Immature natural killer cell (primary cell): Measurements from ENCODE around the gene TCF3. TPM values are rescaled to one million over a fixed set of nuclear protein-coding genes. Genes with fewer than 3 reads are reported as not detected.
"Not testable (repeated sequence)": the region's sequence is repeated elsewhere in the genome, so short reads cannot be mapped to it uniquely, and the experiment has no call there.

ENCODE experiments used
- DNase-seq, 3 donors: peaks; one replicate each; pipeline ENCODE4 v3.0.0; 2022; ENCODE audit warnings: mixed read lengths in 1 of 3
- H3K27ac Mint-ChIP-seq, 6 donors: one replicate each; pipeline ENCODE4 v1.8.0; 2020; ENCODE audit warnings: mixed read lengths in 6 of 6, mild to moderate bottlenecking in 5 of 6, inconsistent platforms in 4 of 6, moderate library complexity in 3 of 6
- H3K27me3 Mint-ChIP-seq, 3 donors: one replicate each; pipeline ENCODE4 v1.8.0; 2020 to 2021; ENCODE audit warnings: low read depth in 3 of 3, mild to moderate bottlenecking in 3 of 3, mixed read lengths in 3 of 3, moderate library complexity in 3 of 3, inconsistent platforms in 1 of 3
- H3K36me3 Mint-ChIP-seq, 3 donors: one replicate each; pipeline ENCODE4 v1.8.0; 2020; ENCODE audit warnings: mixed read lengths in 3 of 3, inconsistent platforms in 2 of 3, mild to moderate bottlenecking in 2 of 3
- H3K4me1 Mint-ChIP-seq, 2 donors: one replicate each; pipeline ENCODE4 v1.8.0; 2020; ENCODE audit warnings: inconsistent platforms in 2 of 2, mild to moderate bottlenecking in 2 of 2, mixed read lengths in 2 of 2, moderate library complexity in 1 of 2
- H3K4me3 Mint-ChIP-seq, 5 donors: one replicate each; pipeline ENCODE4 v1.8.0; 2020; ENCODE audit warnings: mild to moderate bottlenecking in 5 of 5, mixed read lengths in 5 of 5, inconsistent platforms in 3 of 5, moderate library complexity in 3 of 5
- H3K9me3 Mint-ChIP-seq, 6 donors: one replicate each; pipeline ENCODE4 v1.8.0; 2020; ENCODE audit warnings: mild to moderate bottlenecking in 6 of 6, mixed read lengths in 6 of 6, inconsistent platforms in 4 of 6, moderate library complexity in 3 of 6
- polyA plus RNA-seq, 3 donors: library from polyadenylated mRNA; unstranded; fragments of 300-500 nt; fragmentation: Illumina TruSeq; gene quantifications; one replicate each; pipeline ENCODE4 v1.2.3, GENCODE V29; 2021

TCF3 gene
- 1 to 10 TPM; 1.9 to 6.3 (median 6.0) TPM for polyA plus RNA-seq

- peak within 1 kb of the TSS; percentile 82 to 96 (median 94) for H3K27ac Mint-ChIP-seq
- DNase-seq, result peak; percentile 99 to 100 (median 100)
- H3K4me3 Mint-ChIP-seq, result peak within 1 kb of the TSS; percentile 89 to 95 (median 91)
- peaks cover 9 to 16% (median 13%) of the 10 kb centered on the region in 3 donors for H3K27me3 Mint-ChIP-seq
- H3K36me3 Mint-ChIP-seq, result no peaks in the 10 kb centered on the region
- peaks cover 11 to 18% of the 10 kb centered on the region in 2 donors for H3K4me1 Mint-ChIP-seq
- no peaks in the 10 kb centered on the region for H3K9me3 Mint-ChIP-seq
Measured at GRCh38 chr19:1652471-1653299, at the start of gene TCF3. TSS of gene TCF3 (minus strand) at chr19:1652615. CDS start at chr19:1650248, 2,367 bp downstream.

- peaks cover 0 to 2% (median 0%) of the 10 kb centered on the region in 6 donors for H3K9me3 Mint-ChIP-seq
- DNase-seq, result no peak
- no peak overlapping the region for H3K27ac Mint-ChIP-seq
- H3K36me3 Mint-ChIP-seq, result peaks cover 0 to 6% (median 0%) of the 10 kb centered on the region in 3 donors
- peaks cover 0 to 6% of the 10 kb centered on the region in 2 donors for H3K4me1 Mint-ChIP-seq
- peaks cover 8 to 11% (median 10%) of the 10 kb centered on the region in 3 donors for H3K27me3 Mint-ChIP-seq
- H3K4me3 Mint-ChIP-seq, result peak overlapping the region in 1 of 5 donors; percentile 14
Measured at GRCh38 chr19:1700733-1701663, 48.6 kb upstream of the TCF3 start.

GRCh38 chr19:1699998-1700732, 47.8 kb upstream of the TCF3 start:
- peaks cover 0 to 6% of the 10 kb centered on the region in 2 donors for H3K4me1 Mint-ChIP-seq
- peaks cover 0 to 5% (median 0%) of the 10 kb centered on the region in 6 donors for H3K9me3 Mint-ChIP-seq
- H3K36me3 Mint-ChIP-seq, result peaks cover 0 to 6% (median 0%) of the 10 kb centered on the region in 3 donors
- DNase-seq, result no peak
- peaks cover 8 to 13% (median 10%) of the 10 kb centered on the region in 3 donors for H3K27me3 Mint-ChIP-seq
- H3K27ac Mint-ChIP-seq, result no peak overlapping the region
- no peak overlapping the region for H3K4me3 Mint-ChIP-seq

GRCh38 chr19:1699386-1699785, 47.0 kb upstream of the TCF3 start:
- Mint-ChIP-seq H3K4me3 (no peak overlapping the region), H3K4me1 (peaks cover 0 to 6% of the 10 kb centered on the region in 2 donors), H3K9me3 (peaks cover under 1 to 4% (median 2%) of the 10 kb centered on the region in 6 donors), H3K27ac (no peak overlapping the region), H3K27me3 (peaks cover 8 to 13% (median 10%) of the 10 kb centered on the region in 3 donors), H3K36me3 (peaks cover 0 to 9% (median 0%) of the 10 kb centered on the region in 3 donors)
- no peak for DNase-seq

- H3K9me3 Mint-ChIP-seq, result peaks cover 2 to 6% (median 4%) of the 10 kb centered on the region in 6 donors
- DNase-seq, result no peak
- no peak overlapping the region for H3K27ac Mint-ChIP-seq
- H3K4me1 Mint-ChIP-seq, result peaks cover 0 to 6% of the 10 kb centered on the region in 2 donors
- peaks cover 0 to 9% (median 0%) of the 10 kb centered on the region in 3 donors for H3K36me3 Mint-ChIP-seq
- H3K4me3 Mint-ChIP-seq, result no peak overlapping the region
- peaks cover 6 to 11% (median 10%) of the 10 kb centered on the region in 3 donors for H3K27me3 Mint-ChIP-seq
Measured at GRCh38 chr19:1698636-1699035, 46.2 kb upstream of the TCF3 start.

- H3K4me3 Mint-ChIP-seq, H3K27ac Mint-ChIP-seq, H3K27me3 Mint-ChIP-seq, H3K4me1 Mint-ChIP-seq, H3K9me3 Mint-ChIP-seq, H3K36me3 Mint-ChIP-seq, DNase-seq: not testable (repeated sequence)
Measured at GRCh38 chr19:1695481-1695880, 43.1 kb upstream of the TCF3 start.

GRCh38 chr19:1691589-1692290, 39.3 kb upstream of the TCF3 start:
- no peak overlapping the region for H3K4me3 Mint-ChIP-seq
- H3K27ac Mint-ChIP-seq, result no peak overlapping the region
- peaks cover 6 to 13% (median 7%) of the 10 kb centered on the region in 3 donors for H3K27me3 Mint-ChIP-seq
- H3K36me3 Mint-ChIP-seq, result peaks cover 0 to 4% (median 0%) of the 10 kb centered on the region in 3 donors
- DNase-seq, result no peak
- no peaks in the 10 kb centered on the region for H3K4me1 Mint-ChIP-seq
- H3K9me3 Mint-ChIP-seq, result peaks cover 2 to 6% (median 4%) of the 10 kb centered on the region in 6 donors

GRCh38 chr19:1690699-1691307, 38.4 kb upstream of the TCF3 start:
- no peak overlapping the region for H3K27ac Mint-ChIP-seq
- peak; percentile 20 to 52 (median 46) for DNase-seq
- H3K27me3 Mint-ChIP-seq, result peaks cover 6 to 13% (median 7%) of the 10 kb centered on the region in 3 donors
- no peaks in the 10 kb centered on the region for H3K4me1 Mint-ChIP-seq
- H3K4me3 Mint-ChIP-seq, result no peak overlapping the region
- H3K36me3 Mint-ChIP-seq, result peaks cover 0 to 4% (median 0%) of the 10 kb centered on the region in 3 donors
- peaks cover 2 to 6% (median 4%) of the 10 kb centered on the region in 6 donors for H3K9me3 Mint-ChIP-seq

- not testable (repeated sequence) for H3K27ac Mint-ChIP-seq, H3K9me3 Mint-ChIP-seq
- H3K27me3 Mint-ChIP-seq, result peaks cover 3 to 11% (median 7%) of the 10 kb centered on the region in 3 donors
Measured at GRCh38 chr19:1685785-1686184, 33.4 kb upstream of the TCF3 start.

GRCh38 chr19:1685046-1685445, 32.6 kb upstream of the TCF3 start:
- H3K27me3 Mint-ChIP-seq, result peaks cover 3 to 12% (median 11%) of the 10 kb centered on the region in 3 donors

More at GRCh38 chr19:1685785-1686184, 33.4 kb upstream of the TCF3 start:
- H3K4me1 Mint-ChIP-seq, H3K4me3 Mint-ChIP-seq, H3K36me3 Mint-ChIP-seq, DNase-seq: not testable (repeated sequence)

GRCh38 chr19:1684573-1684912, 32.1 kb upstream of the TCF3 start:
- H3K27ac Mint-ChIP-seq, result no peak overlapping the region
- no peak overlapping the region for H3K4me3 Mint-ChIP-seq
- no peak for DNase-seq
- peaks cover 3 to 13% (median 10%) of the 10 kb centered on the region in 3 donors for H3K27me3 Mint-ChIP-seq
- H3K4me1 Mint-ChIP-seq, result no peaks in the 10 kb centered on the region
- no peaks in the 10 kb centered on the region for H3K36me3 Mint-ChIP-seq
- no peaks in the 10 kb centered on the region for H3K9me3 Mint-ChIP-seq

More at GRCh38 chr19:1685046-1685445, 32.6 kb upstream of the TCF3 start:
- no peak overlapping the region for H3K27ac Mint-ChIP-seq
- H3K36me3 Mint-ChIP-seq, result no peaks in the 10 kb centered on the region
- H3K9me3 Mint-ChIP-seq, result no peaks in the 10 kb centered on the region
- H3K4me1 Mint-ChIP-seq, result no peaks in the 10 kb centered on the region
- DNase-seq, result no peak
- no peak overlapping the region for H3K4me3 Mint-ChIP-seq

- no peak for DNase-seq
- peaks cover 3 to 13% (median 5%) of the 10 kb centered on the region in 3 donors for H3K27me3 Mint-ChIP-seq
- H3K9me3 Mint-ChIP-seq, result no peaks in the 10 kb centered on the region
- no peaks in the 10 kb centered on the region for H3K36me3 Mint-ChIP-seq
- no peaks in the 10 kb centered on the region for H3K4me1 Mint-ChIP-seq
- no peak overlapping the region for H3K4me3 Mint-ChIP-seq
- H3K27ac Mint-ChIP-seq, result no peak overlapping the region
Measured at GRCh38 chr19:1683869-1684572, 31.6 kb upstream of the TCF3 start.
